GM12878 (cell line): ENCODE results near the gene IGSF8. TPM values are rescaled to one million over a fixed set of nuclear protein-coding genes. Genes with fewer than 3 reads are reported as not detected.
A peak's percentile ranks its signal among the peaks of the same experiment; 100 is the strongest.

ENCODE experiments used
- ATAC-seq: fragments of 200-7000 bp; cut with Tn5 transposase; 3 replicates; pipeline ENCODE4 v1.9.1; 2020; ENCODE audit warnings: mild to moderate bottlenecking, moderate library complexity
- BruUV-seq: library from RNA; stranded (reverse); fragments of 400-500 nt; replicated peaks from 2 replicates; lab custom pipeline; 2021; lab: Mats Ljungman, UMichigan
- CTCF ChIA-PET: fragments of 300-600 bp; sonication (Branson Sonifier 250); formaldehyde crosslinking; extraction: SDS; loops from one replicate; lab custom pipeline; 2021; ENCODE audit warnings: inconsistent platforms; lab: Yijun Ruan, JAX
- POLR2A ChIA-PET: fragments of 350-600 bp; formaldehyde crosslinking; extraction: SDS; loops from one replicate; lab custom pipeline; 2021; ENCODE audit warnings: inconsistent platforms; lab: Charles Lee
- RAD21 ChIA-PET: fragments of 300-600 bp; sonication (Branson Sonifier 250); formaldehyde crosslinking; loops from one replicate; lab custom pipeline; 2023; ENCODE audit warnings: antibody characterized with exemption; ENCODE audit not compliant: unreplicated experiment; lab: Charles Lee
- SMC1A ChIA-PET: fragments of 300-600 bp; sonication (Branson Sonifier 250); formaldehyde crosslinking; loops from one replicate; lab custom pipeline; 2023; ENCODE audit not compliant: unreplicated experiment, uncharacterized antibody; lab: Charles Lee
- DNase-seq: peaks from one replicate; pipeline ENCODE4 v3.0.0-alpha.2; 2011; ENCODE audit warnings: low read depth, low spot score
- FAIRE-seq: peaks from 3 replicates; lab custom pipeline; 2011; peaks lifted over from hg19 to GRCh38; lab: Jason Lieb, UNC
- H2AFZ ChIP-seq: 2 replicates; pipeline ENCODE4 v1.6.0; 2011; ENCODE audit warnings: low read depth, low read length, control low read depth; ENCODE audit not compliant: control insufficient read depth
- H3K27ac ChIP-seq: 2 replicates; pipeline ENCODE4 v1.5.1; 2011; ENCODE audit warnings: control low read depth; ENCODE audit not compliant: control insufficient read depth, insufficient read depth
- H3K27me3 ChIP-seq, 2 experiments: replicated peaks in 1 of 2; 2 replicates each; pipeline versions ENCODE4 v1.6.0 to v1.6.1; 2011; ENCODE audit warnings: low read length in 1 of 2; ENCODE audit not compliant: control insufficient read depth in 2 of 2, insufficient read depth in 2 of 2
- H3K36me3 ChIP-seq, 2 experiments: 2 replicates each; pipeline ENCODE4 v1.5.1; 2011; ENCODE audit warnings: low read length in 1 of 2; ENCODE audit not compliant: control insufficient read depth in 2 of 2, insufficient read depth in 2 of 2
- H3K4me1 ChIP-seq: 2 replicates; pipeline ENCODE4 v1.6.1; 2011; ENCODE audit warnings: mild to moderate bottlenecking, low read length, moderate library complexity, mixed read lengths; ENCODE audit not compliant: control insufficient read depth, insufficient read depth
- H3K4me2 ChIP-seq: 2 replicates; pipeline ENCODE4 v1.6.0; 2011; ENCODE audit warnings: control low read depth; ENCODE audit not compliant: control insufficient read depth, insufficient read depth
- H3K4me3 ChIP-seq: fragments of 200-600 bp; sonication (generic); 2 replicates; pipeline ENCODE4 v1.5.1; 2016
- H3K79me2 ChIP-seq: 2 replicates; pipeline ENCODE4 v1.6.0; 2011; ENCODE audit warnings: low read length; ENCODE audit not compliant: control insufficient read depth, insufficient read depth
- H3K9ac ChIP-seq: 2 replicates; pipeline ENCODE4 v1.8.0; 2011; ENCODE audit warnings: low read length, control low read depth, mixed read lengths; ENCODE audit not compliant: control insufficient read depth, insufficient read depth
- H3K9me3 ChIP-seq: replicated peaks from 3 replicates; pipeline ENCODE4 v1.5.1; 2011; ENCODE audit warnings: mild to moderate bottlenecking, low read length; ENCODE audit not compliant: control insufficient read depth, insufficient read depth
- H4K20me1 ChIP-seq: 2 replicates; pipeline ENCODE4 v1.6.0; 2011; ENCODE audit not compliant: control insufficient read depth, insufficient read depth
- EZH2 ChIP-seq: IDR thresholded peaks from 2 replicates; pipeline ENCODE4 v1.6.1; 2012; ENCODE audit warnings: low read depth, mild to moderate bottlenecking, control low read depth, inconsistent platforms, low read length, borderline replicate concordance; ENCODE audit not compliant: control insufficient read depth
- IKZF1 ChIP-seq: fragments of 450-650 bp; conservative IDR thresholded peaks from 2 replicates; pipeline ENCODE4 v1.6.1; 2017; ENCODE audit warnings: antibody characterized with exemption, mild to moderate bottlenecking
- NR2C2 ChIP-seq: IDR thresholded peaks from 2 replicates; pipeline ENCODE4 v1.6.1; 2011; ENCODE audit warnings: borderline replicate concordance, low read depth; ENCODE audit not compliant: control insufficient read depth, insufficient read length
- WGBS: methylation state at CpG from one replicate; pipeline ENCODE4 v1.1.6; 2016; ENCODE audit warnings: low lambda C conversion rate; ENCODE audit not compliant: insufficient replicate concordance, insufficient coverage; ENCODE audit errors: missing lambda C conversion rate; 5-methylcytosine and 5-hydroxymethylcytosine counted together
- in situ Hi-C: fragments of 300-500 bp; cut with MboI; formaldehyde crosslinking; loops from 9 replicates; pipeline ENCODE4 v1.14.3; 2018; ENCODE audit warnings: mixed read lengths
- intact Hi-C: fragments of 100-400 bp; cut with micrococcal nuclease; formaldehyde crosslinking; loops from one replicate; pipeline ENCODE4 v1.14.2; 2022; ENCODE audit not compliant: unreplicated experiment
- polyA plus RNA-seq, 11 experiments: library from polyadenylated mRNA; depleted of rRNA in 4 of 11; unstranded in 6 of 11; stranded (reverse) in 5 of 11; fragments of >200 nt; fragmentation: Nextera tagmentation in 4 of 11; fragmentation: Illumina TruSeq in 1 of 11; extraction: Ambion mirVana in 4 of 11; extraction: Trizol in 1 of 11; gene quantifications; 1 replicate in 1 of 11; 2 replicates in 10 of 11; pipeline versions ENCODE4 v1.2.1 to v1.2.3, GENCODE V29; 2011 to 2016; ENCODE audit warnings: inconsistent platforms in 2 of 11, missing spikeins in 2 of 11, low read depth in 1 of 11
- total RNA-seq, 4 experiments: library from RNA; depleted of rRNA in 3 of 4; stranded (reverse); fragments of >200 nt in 3 of 4; fragmentation: Illumina TruSeq in 1 of 4; extraction: Trizol in 1 of 4; gene quantifications; 2 replicates each; pipeline versions ENCODE4 v1.2.1 to v1.2.3, GENCODE V29; 2013 to 2021
- TF ChIP-seq, protein P1 (sequence below): fragments of 450-650 bp; conservative IDR thresholded peaks from 2 replicates; pipeline ENCODE4 v1.6.1; 2017; ENCODE audit warnings: mild to moderate bottlenecking, moderate library complexity
- TF ChIP-seq, protein P2 (sequence below): fragments of 450-650 bp; IDR thresholded peaks from 2 replicates; pipeline ENCODE4 v1.6.1; 2018; ENCODE audit warnings: mild to moderate bottlenecking, low read depth, moderate library complexity; ENCODE audit not compliant: partially characterized antibody

The IGSF8 gene
- total and polyA plus RNA-seq, 10 of the 15 experiments (the other 5 are each of a cell fraction or from before 2014, with no cell fraction given), result 0.64 to 24.7 (median 13.9) TPM

DNA sequence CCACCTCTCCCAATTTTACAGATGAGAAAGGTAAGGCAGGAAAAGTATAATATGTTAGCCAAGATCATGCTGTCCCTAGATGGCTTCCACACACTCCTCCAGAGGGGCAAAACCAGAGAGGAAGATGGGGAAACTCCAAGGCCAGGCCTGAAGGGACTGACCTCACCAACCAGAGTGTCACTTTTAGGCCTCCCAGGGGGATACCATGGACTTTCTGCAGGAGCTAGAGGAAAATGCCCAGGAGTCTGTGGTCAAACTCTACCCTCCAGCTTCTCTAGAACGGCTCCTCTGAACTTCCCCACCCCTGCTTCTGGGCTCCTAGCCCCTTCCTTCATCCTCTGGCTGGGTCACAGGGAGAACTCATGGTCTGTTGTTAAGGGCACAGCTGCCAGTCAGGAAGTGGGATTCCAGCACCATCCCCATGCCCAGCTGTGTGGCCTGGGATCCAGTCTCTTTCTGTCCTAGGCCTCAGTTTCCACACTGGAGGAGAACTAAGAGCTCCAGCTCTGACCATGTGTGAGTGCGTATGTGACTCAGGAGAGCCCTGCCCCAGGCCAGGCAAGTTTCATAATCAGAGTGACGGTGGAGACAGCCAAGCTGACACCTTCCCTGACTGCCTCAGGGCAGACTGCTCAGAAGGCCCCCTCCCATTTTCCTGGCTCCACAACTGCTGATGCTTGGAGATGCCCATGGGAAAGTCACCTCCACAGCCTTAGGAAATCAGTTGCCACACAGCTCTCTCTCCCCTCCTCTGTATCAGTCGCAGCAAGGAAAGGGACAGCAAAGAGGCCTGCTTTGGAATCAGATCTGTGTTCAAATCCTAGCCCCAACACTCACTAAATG, 1.9 kb downstream of the IGSF8 start:
- intact Hi-C loops, result no loop called here
- WGBS, result 75% methylated on average over 4 of the region's 4 CpGs
- no peak overlapping the region; the same call in 1 of the 2 replicates for H3K9ac ChIP-seq
- H3K4me2 ChIP-seq, result peak overlapping the region; percentile 97
- POLR2A ChIA-PET, result interaction anchor here (0.6 to 2.0 kb wide), 3 partner anchors 100 to 189 kb away, joined by 3 to 7 read pairs (median 4); partner anchors contain the start of genes DCAF8 and PEX19
- peaks cover 25% of the 10 kb centered on the region for H3K4me1 ChIP-seq
- H3K4me3 ChIP-seq, result peak overlapping the region; percentile 77; the same call in 1 of the 2 replicates
- SMC1A ChIA-PET, result interaction anchor here (0.7 to 4.2 kb wide), 7 partner anchors 10 to 195 kb away, joined by 3 to 35 read pairs (median 4); partner anchors contain the start of gene PEX19
- FAIRE-seq (no peak), DNase-seq (no peak), ATAC-seq (no peak)
- H3K36me3 ChIP-seq, result peaks cover 0 to 2% of the 10 kb centered on the region in 2 experiments; a peak in 2 of 4 replicates
- CTCF ChIA-PET, result interaction anchor here (0.9 to 30.2 kb wide), 12 partner anchors 9 to 283 kb away, joined by 3 to 1035 read pairs (median 6); partner anchors contain the start of genes KCNJ10, KCNJ9 and PEX19
- no peak overlapping the region for H3K27ac ChIP-seq
- H3K9me3 ChIP-seq, result no peaks in the 10 kb centered on the region
- RAD21 ChIA-PET, result interaction anchor here (0.8 to 4.4 kb wide), 8 partner anchors 10 to 280 kb away, joined by 3 to 31 read pairs (median 6); partner anchors contain the start of genes PEA15 and PEX19
- H4K20me1 ChIP-seq, result no peaks in the 10 kb centered on the region; the same call in 1 of the 2 replicates
- H3K27me3 ChIP-seq, result no peaks in the 10 kb centered on the region
- no TSS peak for BruUV-seq
- peaks cover 9% of the 10 kb centered on the region for H3K79me2 ChIP-seq
- TF ChIP-seq NR2C2 (no peak), EZH2 (no peak), IKZF1 (peak; percentile 45)
- TF ChIP-seq, protein P1, sequence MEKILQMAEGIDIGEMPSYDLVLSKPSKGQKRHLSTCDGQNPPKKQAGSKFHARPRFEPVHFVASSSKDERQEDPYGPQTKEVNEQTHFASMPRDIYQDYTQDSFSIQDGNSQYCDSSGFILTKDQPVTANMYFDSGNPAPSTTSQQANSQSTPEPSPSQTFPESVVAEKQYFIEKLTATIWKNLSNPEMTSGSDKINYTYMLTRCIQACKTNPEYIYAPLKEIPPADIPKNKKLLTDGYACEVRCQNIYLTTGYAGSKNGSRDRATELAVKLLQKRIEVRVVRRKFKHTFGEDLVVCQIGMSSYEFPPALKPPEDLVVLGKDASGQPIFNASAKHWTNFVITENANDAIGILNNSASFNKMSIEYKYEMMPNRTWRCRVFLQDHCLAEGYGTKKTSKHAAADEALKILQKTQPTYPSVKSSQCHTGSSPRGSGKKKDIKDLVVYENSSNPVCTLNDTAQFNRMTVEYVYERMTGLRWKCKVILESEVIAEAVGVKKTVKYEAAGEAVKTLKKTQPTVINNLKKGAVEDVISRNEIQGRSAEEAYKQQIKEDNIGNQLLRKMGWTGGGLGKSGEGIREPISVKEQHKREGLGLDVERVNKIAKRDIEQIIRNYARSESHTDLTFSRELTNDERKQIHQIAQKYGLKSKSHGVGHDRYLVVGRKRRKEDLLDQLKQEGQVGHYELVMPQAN, result no peak
- TF ChIP-seq, protein P2, sequence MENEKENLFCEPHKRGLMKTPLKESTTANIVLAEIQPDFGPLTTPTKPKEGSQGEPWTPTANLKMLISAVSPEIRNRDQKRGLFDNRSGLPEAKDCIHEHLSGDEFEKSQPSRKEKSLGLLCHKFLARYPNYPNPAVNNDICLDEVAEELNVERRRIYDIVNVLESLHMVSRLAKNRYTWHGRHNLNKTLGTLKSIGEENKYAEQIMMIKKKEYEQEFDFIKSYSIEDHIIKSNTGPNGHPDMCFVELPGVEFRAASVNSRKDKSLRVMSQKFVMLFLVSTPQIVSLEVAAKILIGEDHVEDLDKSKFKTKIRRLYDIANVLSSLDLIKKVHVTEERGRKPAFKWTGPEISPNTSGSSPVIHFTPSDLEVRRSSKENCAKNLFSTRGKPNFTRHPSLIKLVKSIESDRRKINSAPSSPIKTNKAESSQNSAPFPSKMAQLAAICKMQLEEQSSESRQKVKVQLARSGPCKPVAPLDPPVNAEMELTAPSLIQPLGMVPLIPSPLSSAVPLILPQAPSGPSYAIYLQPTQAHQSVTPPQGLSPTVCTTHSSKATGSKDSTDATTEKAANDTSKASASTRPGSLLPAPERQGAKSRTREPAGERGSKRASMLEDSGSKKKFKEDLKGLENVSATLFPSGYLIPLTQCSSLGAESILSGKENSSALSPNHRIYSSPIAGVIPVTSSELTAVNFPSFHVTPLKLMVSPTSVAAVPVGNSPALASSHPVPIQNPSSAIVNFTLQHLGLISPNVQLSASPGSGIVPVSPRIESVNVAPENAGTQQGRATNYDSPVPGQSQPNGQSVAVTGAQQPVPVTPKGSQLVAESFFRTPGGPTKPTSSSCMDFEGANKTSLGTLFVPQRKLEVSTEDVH, result no peak
- in situ Hi-C loops, result loop anchor here (5.0 kb wide), 3 partner anchors 156 to 281 kb away; no protein-coding TSS in a partner anchor
- no peak overlapping the region for H2AFZ ChIP-seq
